Measurements from ENCODE around the gene HIP1.
"Not testable (repeated sequence)": the region's sequence is repeated elsewhere in the genome, so short reads cannot be mapped to it uniquely, and the experiment has no call there.

Gene HIP1

GRCh38 chr7:75738604-75738974 lies at the start of gene HIP1:
Gene HIP1, minus strand, starts transcription at chr7:75738941. Its CDS starts 21 bp downstream, at chr7:75738920.
- no peak for DNase-seq

- DNase-seq = not testable (repeated sequence)
Observed at GRCh38 chr7:75788154-75788847, 49.6 kb upstream of the HIP1 start.

- DNase-seq = not testable (repeated sequence)
Observed at GRCh38 chr7:75783058-75783457, 44.3 kb upstream of the HIP1 start.

- not testable (repeated sequence) for DNase-seq
Observed at GRCh38 chr7:75780647-75781273, 42.0 kb upstream of the HIP1 start.

GRCh38 chr7:75779516-75779915 lies 40.8 kb upstream of the HIP1 start:
- not testable (repeated sequence) for DNase-seq

- DNase-seq = not testable (repeated sequence)
Observed at GRCh38 chr7:75779035-75779434, 40.3 kb upstream of the HIP1 start.

GRCh38 chr7:75776295-75776971 lies 37.7 kb upstream of the HIP1 start:
- no peak for DNase-seq

- not testable (repeated sequence) for DNase-seq
Observed at GRCh38 chr7:75773958-75774357, 35.2 kb upstream of the HIP1 start.

- no peak for DNase-seq
Observed at GRCh38 chr7:75772081-75773077, 33.6 kb upstream of the HIP1 start, which contains the start of gene CCL26. Gene CCL26, minus strand, starts transcription at chr7:75772211. Its CDS starts 35 bp downstream, at chr7:75772176.

- no peak for DNase-seq
Observed at GRCh38 chr7:75771224-75771623, 32.5 kb upstream of the HIP1 start.

GRCh38 chr7:75762350-75762917 lies 23.7 kb upstream of the HIP1 start:
- DNase-seq = no peak

- not testable (repeated sequence) for DNase-seq
Observed at GRCh38 chr7:75761801-75762200, 23.1 kb upstream of the HIP1 start.

GRCh38 chr7:75758491-75758890 lies 19.8 kb upstream of the HIP1 start:
- DNase-seq = no peak

- DNase-seq = no peak
Observed at GRCh38 chr7:75757860-75758259, 19.1 kb upstream of the HIP1 start.

GRCh38 chr7:75756991-75757676 lies 18.4 kb upstream of the HIP1 start:
- DNase-seq = peak; percentile 44

- peak; percentile 54 for DNase-seq
Observed at GRCh38 chr7:75756206-75756990, 17.7 kb upstream of the HIP1 start.

- peak; percentile 12 for DNase-seq
Observed at GRCh38 chr7:75743455-75743859, 4.7 kb upstream of the HIP1 start.

GRCh38 chr7:75740846-75741497 lies 2.2 kb upstream of the HIP1 start:
- peak; percentile 34 for DNase-seq

- no peak for DNase-seq
Observed at GRCh38 chr7:75739796-75740672, 1.3 kb upstream of the HIP1 start.

Data from NCI-H146 (cell line).